Osteoblast (primary cell): ENCODE results near the gene UVSSA. TPM values are rescaled to one million over a fixed set of nuclear protein-coding genes. Genes with fewer than 3 reads are reported as not detected.

ENCODE experiments used
- DNase-seq: peaks from one replicate; pipeline ENCODE4 v3.0.0; 2011; ENCODE audit warnings: low spot score, mixed read lengths; ENCODE audit not compliant: insufficient read length; ENCODE audit errors: missing footprints
- H2AFZ ChIP-seq: 2 replicates; pipeline ENCODE4 v1.6.0; 2011; ENCODE audit warnings: mild to moderate bottlenecking, low read length
- H3K27ac ChIP-seq: 2 replicates; pipeline ENCODE4 v1.5.1; 2011; ENCODE audit warnings: mild to moderate bottlenecking, low read depth, low read length, moderate library complexity
- H3K27me3 ChIP-seq: 2 replicates; pipeline ENCODE4 v1.6.0; 2012; ENCODE audit warnings: mild to moderate bottlenecking, control low read depth, inconsistent platforms, low read length, moderate library complexity; ENCODE audit not compliant: insufficient read depth
- H3K36me3 ChIP-seq: 2 replicates; pipeline ENCODE4 v1.5.1; 2011; ENCODE audit warnings: mild to moderate bottlenecking, low read length, control low read depth, moderate library complexity; ENCODE audit not compliant: insufficient read depth
- H3K4me1 ChIP-seq: 2 replicates; pipeline ENCODE4 v1.5.1; 2011; ENCODE audit warnings: mild to moderate bottlenecking, low read length, control low read depth, moderate library complexity; ENCODE audit not compliant: insufficient read depth
- H3K4me2 ChIP-seq: 2 replicates; pipeline ENCODE4 v1.6.0; 2011; ENCODE audit warnings: mild to moderate bottlenecking, low read length; ENCODE audit not compliant: insufficient read depth
- H3K4me3 ChIP-seq: fragments of 200-600 bp; sonication (generic); 3 replicates; pipeline ENCODE4 v1.5.1; 2012; ENCODE audit warnings: mild to moderate bottlenecking, low read length, inconsistent platforms; ENCODE audit not compliant: insufficient read depth
- H3K79me2 ChIP-seq: 2 replicates; pipeline ENCODE4 v1.6.0; 2012; ENCODE audit warnings: mild to moderate bottlenecking, low read length, control low read depth, inconsistent platforms; ENCODE audit not compliant: insufficient read depth
- H3K9me3 ChIP-seq: 2 replicates; pipeline ENCODE4 v1.5.1; 2011; ENCODE audit warnings: low read depth, low read length, control low read depth
- H4K20me1 ChIP-seq: 2 replicates; pipeline ENCODE4 v1.6.0; 2012; ENCODE audit warnings: mild to moderate bottlenecking, low read length, control low read depth; ENCODE audit not compliant: insufficient read depth
- total RNA-seq: library from RNA; depleted of rRNA; stranded (reverse); fragments of >200 nt; gene quantifications from 2 replicates; pipeline ENCODE4 v1.2.3, GENCODE V29; 2012
- TF ChIP-seq, protein P1 (sequence below): IDR thresholded peaks from 2 replicates; pipeline ENCODE4 v1.5.1; 2011; ENCODE audit warnings: mild to moderate bottlenecking, low read depth, low read length, moderate library complexity; ENCODE audit errors: extremely low read depth

Gene UVSSA
- total RNA-seq, 1 donor: 14.8 TPM

DNA sequence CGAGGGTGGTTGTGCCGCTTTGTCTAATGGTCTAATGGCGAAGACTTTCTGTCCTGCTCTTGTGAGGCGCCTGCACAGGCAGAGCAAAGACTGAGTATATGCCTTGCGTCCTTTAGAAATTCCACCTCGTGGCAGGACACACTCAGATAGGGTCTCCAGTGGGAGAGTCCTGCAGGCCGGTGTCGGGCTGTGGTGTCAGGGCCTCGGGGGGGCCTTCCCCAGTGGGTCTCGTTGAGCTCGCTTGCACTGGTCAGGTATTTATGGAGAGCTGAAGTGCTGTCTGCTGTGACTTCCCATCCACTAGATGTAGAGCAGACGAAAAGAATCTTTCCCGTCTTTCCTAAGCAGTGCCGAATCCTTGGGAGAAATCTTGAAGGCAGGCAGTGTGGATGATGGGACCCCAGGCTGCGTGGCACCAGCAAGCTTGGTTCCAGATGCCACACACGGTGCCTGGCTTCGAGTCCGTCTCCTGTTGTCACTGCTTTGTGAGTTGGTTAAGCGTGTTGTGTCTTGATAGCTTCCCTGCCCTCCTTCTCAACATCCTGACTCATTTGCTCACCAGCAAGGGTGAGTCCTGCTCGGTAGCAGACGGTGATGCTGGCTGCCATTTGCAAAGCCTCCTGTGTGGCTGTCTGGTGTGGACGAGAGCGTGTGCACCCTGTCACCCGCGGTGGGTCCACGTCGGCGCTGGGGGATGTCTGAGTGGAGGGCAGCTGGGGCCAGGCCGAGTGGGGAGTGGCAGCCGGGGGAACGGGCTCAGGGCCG lies 36.8 kb upstream of the UVSSA start:
- Histone ChIP-seq H3K79me2 (peaks cover 91% of the 10 kb centered on the region), H2AFZ (no peak overlapping the region), H3K36me3 (peaks cover 29% of the 10 kb centered on the region), H3K27me3 (no peaks in the 10 kb centered on the region), H4K20me1 (peaks cover 41% of the 10 kb centered on the region), H3K27ac (peak overlapping the region; percentile 49), H3K4me3 (peak overlapping the region; percentile 68), H3K4me1 (peaks cover 19% of the 10 kb centered on the region), H3K9me3 (no peaks in the 10 kb centered on the region), H3K4me2 (peak overlapping the region; percentile 90)
- DNase-seq: peak; percentile 87
- TF ChIP-seq, protein P1, sequence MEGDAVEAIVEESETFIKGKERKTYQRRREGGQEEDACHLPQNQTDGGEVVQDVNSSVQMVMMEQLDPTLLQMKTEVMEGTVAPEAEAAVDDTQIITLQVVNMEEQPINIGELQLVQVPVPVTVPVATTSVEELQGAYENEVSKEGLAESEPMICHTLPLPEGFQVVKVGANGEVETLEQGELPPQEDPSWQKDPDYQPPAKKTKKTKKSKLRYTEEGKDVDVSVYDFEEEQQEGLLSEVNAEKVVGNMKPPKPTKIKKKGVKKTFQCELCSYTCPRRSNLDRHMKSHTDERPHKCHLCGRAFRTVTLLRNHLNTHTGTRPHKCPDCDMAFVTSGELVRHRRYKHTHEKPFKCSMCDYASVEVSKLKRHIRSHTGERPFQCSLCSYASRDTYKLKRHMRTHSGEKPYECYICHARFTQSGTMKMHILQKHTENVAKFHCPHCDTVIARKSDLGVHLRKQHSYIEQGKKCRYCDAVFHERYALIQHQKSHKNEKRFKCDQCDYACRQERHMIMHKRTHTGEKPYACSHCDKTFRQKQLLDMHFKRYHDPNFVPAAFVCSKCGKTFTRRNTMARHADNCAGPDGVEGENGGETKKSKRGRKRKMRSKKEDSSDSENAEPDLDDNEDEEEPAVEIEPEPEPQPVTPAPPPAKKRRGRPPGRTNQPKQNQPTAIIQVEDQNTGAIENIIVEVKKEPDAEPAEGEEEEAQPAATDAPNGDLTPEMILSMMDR: no peak

GRCh38 chr4:1310796-1311631 lies 36.0 kb upstream of the UVSSA start:
- Histone ChIP-seq H3K9me3 (no peaks in the 10 kb centered on the region), H3K79me2 (peaks cover 87% of the 10 kb centered on the region), H3K4me2 (no peak overlapping the region), H3K36me3 (peaks cover 31% of the 10 kb centered on the region), H2AFZ (no peak overlapping the region), H3K27ac (no peak overlapping the region), H3K27me3 (no peaks in the 10 kb centered on the region), H3K4me3 (peak overlapping the region; percentile 68), H4K20me1 (peaks cover 43% of the 10 kb centered on the region), H3K4me1 (peaks cover 19% of the 10 kb centered on the region)
- TF ChIP-seq, protein P1: no peak
- DNase-seq: peak; percentile 77

DNA sequence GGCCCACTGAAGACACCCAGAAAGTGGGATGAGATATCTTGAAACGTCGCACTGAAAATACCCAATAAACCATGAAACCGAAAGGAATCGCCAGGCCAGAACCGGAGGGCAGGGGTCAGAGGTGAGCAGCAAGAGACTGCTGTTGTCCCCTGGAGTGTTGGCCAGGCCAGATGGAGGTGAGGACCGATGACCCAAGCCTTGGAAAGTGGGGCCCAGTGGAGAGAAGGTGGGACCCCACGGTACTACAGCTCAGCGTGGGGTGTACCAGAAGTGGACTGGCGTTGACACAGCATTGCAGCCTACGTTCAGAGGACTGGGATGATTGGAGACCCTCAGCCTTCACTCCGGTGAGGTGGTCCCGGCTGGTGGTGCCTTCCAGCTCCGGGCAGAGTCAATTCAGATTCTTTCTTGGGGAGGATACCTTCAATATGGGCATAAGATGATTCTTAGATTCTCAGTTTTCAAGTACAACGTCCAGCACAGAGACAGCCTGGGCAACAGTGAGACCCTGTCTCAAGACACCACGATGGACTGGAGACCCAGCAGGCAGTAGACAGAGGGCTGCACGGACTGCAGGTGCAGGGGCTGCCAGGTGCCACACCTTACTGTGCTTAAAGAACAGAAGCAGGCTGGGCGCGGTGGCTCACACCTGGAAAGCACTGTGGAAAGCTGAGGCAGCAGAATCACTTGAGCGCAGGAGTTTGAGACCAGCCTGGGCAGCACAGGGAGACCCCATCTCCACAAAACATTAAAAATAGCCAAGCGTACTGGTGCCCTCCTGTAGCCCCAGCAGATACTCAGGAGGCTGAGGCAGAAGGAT lies 34.0 kb upstream of the UVSSA start:
- Histone ChIP-seq H3K79me2 (peaks cover 77% of the 10 kb centered on the region), H2AFZ (no peak overlapping the region), H3K4me1 (peaks cover 19% of the 10 kb centered on the region), H3K27me3 (no peaks in the 10 kb centered on the region), H3K4me2 (no peak overlapping the region), H3K4me3 (no peak overlapping the region), H3K9me3 (no peaks in the 10 kb centered on the region), H4K20me1 (peaks cover 46% of the 10 kb centered on the region), H3K36me3 (peaks cover 44% of the 10 kb centered on the region), H3K27ac (no peak overlapping the region)
- peak; percentile 59 for DNase-seq
- TF ChIP-seq, protein P1: no peak
